Prostate gland (tissue), 2 donors: ENCODE measurements around the gene INCA1.

Source experiments
- POLR2A ChIP-seq: fragments of 450-650 bp; IDR thresholded peaks from one replicate; pipeline ENCODE4 v1.6.1; 2016; ENCODE audit warnings: antibody characterized with exemption, mild to moderate bottlenecking
- POLR2AphosphoS5 ChIP-seq: sonication (generic); formaldehyde crosslinking; IDR thresholded peaks from one replicate; pipeline ENCODE4 v1.6.1; 2017; ENCODE audit warnings: antibody characterized with exemption
- TF ChIP-seq, protein P1 (sequence below), 4 experiments: fragments of 200-600 bp in 2 of 4; fragments of 450-650 bp in 2 of 4; sonication (generic) in 2 of 4; IDR thresholded peaks; 1 replicate in 3 of 4; 2 replicates in 1 of 4; pipeline ENCODE4 v1.5.1; 2016 to 2019; ENCODE audit warnings: antibody characterized with exemption in 4 of 4, mild to moderate bottlenecking in 2 of 4, moderate library complexity in 2 of 4

DNA sequence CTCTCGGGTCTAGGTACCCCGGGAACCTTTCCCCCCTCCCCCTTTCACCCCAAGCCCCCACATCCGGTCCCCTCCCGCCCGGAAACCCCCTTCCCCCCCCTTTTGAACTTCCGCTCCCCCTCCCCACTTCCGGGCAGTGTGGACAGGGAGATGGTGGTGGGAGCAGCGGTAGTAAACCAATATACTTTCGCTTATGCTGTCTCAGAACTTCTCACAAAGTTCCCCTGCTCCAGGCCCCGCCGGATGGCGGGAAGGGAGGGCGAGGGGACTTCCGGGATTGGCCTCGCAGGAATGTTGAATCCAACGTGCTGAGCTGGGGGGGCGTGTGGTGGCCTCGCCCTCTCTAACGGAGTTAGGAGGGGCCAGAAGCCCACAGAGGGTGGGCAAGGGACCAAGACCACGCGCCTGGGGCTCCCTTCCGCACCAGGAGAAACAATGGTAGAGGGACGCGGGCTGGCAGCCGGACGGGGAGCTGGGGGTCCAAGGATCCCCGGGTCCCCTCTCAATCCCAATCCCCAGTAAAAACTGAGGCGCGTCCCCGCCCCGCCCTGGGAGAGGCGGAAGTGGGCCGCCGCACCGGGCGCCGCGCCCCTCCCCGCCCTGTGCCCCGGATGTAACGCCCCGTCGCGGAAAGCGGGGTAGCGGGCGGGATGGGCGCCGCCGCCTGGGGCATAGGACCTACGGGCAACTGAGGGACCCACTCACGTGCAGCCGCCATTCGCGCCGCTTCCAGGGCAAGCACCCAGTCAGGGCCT, 49.7 kb downstream of the INCA1 start:
- TF ChIP-seq, protein P1, sequence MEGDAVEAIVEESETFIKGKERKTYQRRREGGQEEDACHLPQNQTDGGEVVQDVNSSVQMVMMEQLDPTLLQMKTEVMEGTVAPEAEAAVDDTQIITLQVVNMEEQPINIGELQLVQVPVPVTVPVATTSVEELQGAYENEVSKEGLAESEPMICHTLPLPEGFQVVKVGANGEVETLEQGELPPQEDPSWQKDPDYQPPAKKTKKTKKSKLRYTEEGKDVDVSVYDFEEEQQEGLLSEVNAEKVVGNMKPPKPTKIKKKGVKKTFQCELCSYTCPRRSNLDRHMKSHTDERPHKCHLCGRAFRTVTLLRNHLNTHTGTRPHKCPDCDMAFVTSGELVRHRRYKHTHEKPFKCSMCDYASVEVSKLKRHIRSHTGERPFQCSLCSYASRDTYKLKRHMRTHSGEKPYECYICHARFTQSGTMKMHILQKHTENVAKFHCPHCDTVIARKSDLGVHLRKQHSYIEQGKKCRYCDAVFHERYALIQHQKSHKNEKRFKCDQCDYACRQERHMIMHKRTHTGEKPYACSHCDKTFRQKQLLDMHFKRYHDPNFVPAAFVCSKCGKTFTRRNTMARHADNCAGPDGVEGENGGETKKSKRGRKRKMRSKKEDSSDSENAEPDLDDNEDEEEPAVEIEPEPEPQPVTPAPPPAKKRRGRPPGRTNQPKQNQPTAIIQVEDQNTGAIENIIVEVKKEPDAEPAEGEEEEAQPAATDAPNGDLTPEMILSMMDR (IDR thresholded peaks at IDR 0.05) = peak in 1 of 4 experiments; percentile 3
- TF ChIP-seq POLR2AphosphoS5 = peak; percentile 12
- TF ChIP-seq POLR2A = no peak
